MM.1S (cell line): ENCODE data around the gene GNAT2.

Source experiments
- DNase-seq: peaks from one replicate; pipeline ENCODE4 v3.0.0-alpha.2; 2015
- H2AFZ ChIP-seq: fragments of 300-600 bp; sonication (generic); 2 replicates; pipeline ENCODE4 v1.6.0; 2016; ENCODE audit warnings: antibody characterized with exemption, low read length
- H3F3A ChIP-seq: fragments of 300-600 bp; sonication (generic); 2 replicates; pipeline ENCODE4 v1.6.1; 2016; ENCODE audit warnings: mild to moderate bottlenecking, antibody characterized with exemption, low read length, moderate library complexity, mixed read lengths; ENCODE audit not compliant: insufficient read depth
- H3K27ac ChIP-seq: fragments of 300-600 bp; sonication (generic); 2 replicates; pipeline ENCODE4 v1.5.1; 2016; ENCODE audit warnings: mild to moderate bottlenecking, low read length
- H3K27me3 ChIP-seq: fragments of 300-600 bp; sonication (generic); replicated peaks from 2 replicates; pipeline ENCODE4 v1.6.0; 2016; ENCODE audit warnings: low read length; ENCODE audit not compliant: insufficient read depth
- H3K36me3 ChIP-seq: fragments of 300-600 bp; sonication (generic); replicated peaks from 2 replicates; pipeline ENCODE4 v1.6.1; 2016; ENCODE audit warnings: mild to moderate bottlenecking, low read length, mixed read lengths; ENCODE audit not compliant: insufficient read depth
- H3K4me1 ChIP-seq: fragments of 300-600 bp; sonication (generic); 2 replicates; pipeline ENCODE4 v1.6.1; 2016; ENCODE audit warnings: low read length, mixed read lengths
- H3K4me2 ChIP-seq: fragments of 300-600 bp; sonication (generic); 2 replicates; pipeline ENCODE4 v1.6.0; 2016; ENCODE audit warnings: low read depth, low read length
- H3K4me3 ChIP-seq: fragments of 300-600 bp; sonication (generic); 2 replicates; pipeline ENCODE4 v1.5.1; 2016; ENCODE audit warnings: low read length, mixed read lengths
- H3K79me2 ChIP-seq: fragments of 300-600 bp; sonication (generic); 2 replicates; pipeline ENCODE4 v1.6.1; 2016; ENCODE audit warnings: mixed run types, low read length, mixed read lengths
- H3K9ac ChIP-seq: fragments of 300-600 bp; sonication (generic); 2 replicates; pipeline ENCODE4 v1.6.1; 2016; ENCODE audit warnings: low read length, mixed read lengths
- H3K9me2 ChIP-seq: fragments of 300-600 bp; sonication (generic); replicated peaks from 2 replicates; pipeline ENCODE4 v1.6.1; 2016; ENCODE audit warnings: mild to moderate bottlenecking, low read length, mixed read lengths; ENCODE audit not compliant: insufficient read depth
- H3K9me3 ChIP-seq: fragments of 300-600 bp; sonication (generic); replicated peaks from 2 replicates; pipeline ENCODE4 v1.6.1; 2016; ENCODE audit warnings: mild to moderate bottlenecking, low read length, mixed read lengths; ENCODE audit not compliant: insufficient read depth
- H4K20me1 ChIP-seq: fragments of 300-600 bp; sonication (generic); 2 replicates; pipeline ENCODE4 v1.6.1; 2016; ENCODE audit warnings: mild to moderate bottlenecking, low read length, moderate library complexity, mixed read lengths; ENCODE audit not compliant: insufficient read depth
- CTCF ChIP-seq: fragments of 300-600 bp; sonication (generic); IDR thresholded peaks from 2 replicates; pipeline ENCODE4 v1.5.1; 2016; ENCODE audit warnings: antibody characterized with exemption, low read length, mixed read lengths
- EZH2 ChIP-seq: fragments of 300-600 bp; sonication (generic); optimal IDR thresholded peaks from 2 replicates; pipeline ENCODE3; 2017; ENCODE audit warnings: low read depth, mild to moderate bottlenecking, antibody characterized with exemption, low read length, mixed read lengths
- EZH2phosphoT487 ChIP-seq: fragments of 300-600 bp; sonication (generic); IDR thresholded peaks from 2 replicates; pipeline ENCODE4 v1.6.1; 2018; ENCODE audit warnings: antibody characterized with exemption, low read length

GNAT2 gene

GRCh38 chr1:109659145-109659544, 39.7 kb upstream of the GNAT2 start:
- Histone ChIP-seq H3K4me2 (no peak overlapping the region), H3K4me1 (no peaks in the 10 kb centered on the region), H3K9ac (no peak overlapping the region), H3K79me2 (no peaks in the 10 kb centered on the region), H2AFZ (no peak overlapping the region), H4K20me1 (no peaks in the 10 kb centered on the region), H3K9me3 (no peaks in the 10 kb centered on the region), H3K27ac (no peak overlapping the region), H3F3A (no peaks in the 10 kb centered on the region), H3K4me3 (no peak overlapping the region), H3K27me3 (no peaks in the 10 kb centered on the region), H3K9me2 (no peaks in the 10 kb centered on the region), H3K36me3 (no peaks in the 10 kb centered on the region)
- TF ChIP-seq CTCF (no peak), EZH2phosphoT487 (no peak), EZH2 (no peak)
- DNase-seq = no peak

- DNase-seq = no peak
- Histone ChIP-seq H3K4me2 (no peak overlapping the region), H3K9ac (no peak overlapping the region), H3K36me3 (no peaks in the 10 kb centered on the region), H3K4me3 (no peak overlapping the region), H2AFZ (no peak overlapping the region), H3K4me1 (no peaks in the 10 kb centered on the region), H3F3A (no peaks in the 10 kb centered on the region), H3K79me2 (no peaks in the 10 kb centered on the region), H4K20me1 (no peaks in the 10 kb centered on the region), H3K9me2 (no peaks in the 10 kb centered on the region), H3K27me3 (no peaks in the 10 kb centered on the region), H3K9me3 (no peaks in the 10 kb centered on the region), H3K27ac (no peak overlapping the region)
- TF ChIP-seq EZH2phosphoT487 = no peak
- no peak for TF ChIP-seq CTCF
- no peak for TF ChIP-seq EZH2
Observed at GRCh38 chr1:109658533-109659042, 39.2 kb upstream of the GNAT2 start.

GRCh38 chr1:109657970-109658369, 38.6 kb upstream of the GNAT2 start:
- H2AFZ ChIP-seq = no peak overlapping the region
- H4K20me1 ChIP-seq = no peaks in the 10 kb centered on the region
- no peak overlapping the region for H3K4me3 ChIP-seq
- no peaks in the 10 kb centered on the region for H3K27me3 ChIP-seq
- H3K9me2 ChIP-seq = no peaks in the 10 kb centered on the region
- DNase-seq = no peak
- no peak overlapping the region for H3K27ac ChIP-seq
- no peaks in the 10 kb centered on the region for H3K9me3 ChIP-seq
- no peaks in the 10 kb centered on the region for H3K79me2 ChIP-seq
- no peak overlapping the region for H3K4me2 ChIP-seq
- no peaks in the 10 kb centered on the region for H3K4me1 ChIP-seq
- no peaks in the 10 kb centered on the region for H3F3A ChIP-seq
- TF ChIP-seq EZH2phosphoT487 (no peak), CTCF (no peak), EZH2 (no peak)
- no peak overlapping the region for H3K9ac ChIP-seq
- no peaks in the 10 kb centered on the region for H3K36me3 ChIP-seq
